ENCODE results near the gene ACTN3. TPM values are rescaled to one million over a fixed set of nuclear protein-coding genes. Genes with fewer than 3 reads are reported as not detected.

ACTN3 gene
- total RNA-seq: under 0.01 and 0.18 TPM in 2 replicates

GRCh38 chr11:66546368-66546965 is at the start of gene ACTN3:
Gene ACTN3 (plus strand): TSS chr11:66546903. CDS start chr11:66546938, 35 bp downstream.

GRCh38 chr11:66510271-66510989 is 36.3 kb upstream of the ACTN3 start, which contains the start of gene BBS1:
Gene BBS1 (plus strand): TSS chr11:66510635. CDS start chr11:66510660, 25 bp downstream.

GRCh38 chr11:66545701-66546367 is 869 bp upstream of the ACTN3 start, which contains the start of gene ZDHHC24:
Gene ZDHHC24 (minus strand): TSS chr11:66546048. CDS start chr11:66546003, 45 bp downstream.

GRCh38 chr11:66568124-66568916 is 21.6 kb downstream of the ACTN3 start, which contains the start of gene CTSF:
Gene CTSF (minus strand): TSS chr11:66568606. CDS start chr11:66568486, 120 bp downstream.

GRCh38 chr11:66592457-66593302 is 46.0 kb downstream of the ACTN3 start, which contains the start of the genes CCDC87 and CCS:
Gene CCDC87 (minus strand): TSS chr11:66593063. CDS start chr11:66593015, 48 bp downstream.
Gene CCS (plus strand): TSS chr11:66593185. CDS start chr11:66593262, 77 bp downstream.

Other genes with a start within 250 kb of the ACTN3 start
- 93.4 and 98.0 TPM in 2 replicates for gene CD248, start 229.9 kb upstream of the ACTN3 start, total RNA-seq
- gene RIN1, start 210.5 kb upstream of the ACTN3 start, total RNA-seq: 58.8 and 68.3 TPM in 2 replicates
- 64.0 and 74.1 TPM in 2 replicates for gene BRMS1, start 201.8 kb upstream of the ACTN3 start, total RNA-seq
- gene B4GAT1, start 199.3 kb upstream of the ACTN3 start, total RNA-seq: 45.0 and 50.2 TPM in 2 replicates
- gene SLC29A2, start 175.1 kb upstream of the ACTN3 start, total RNA-seq: 0.71 and 1.2 TPM in 2 replicates
- gene NPAS4, start 125.9 kb upstream of the ACTN3 start, total RNA-seq: not detected in 2 replicates
- gene MRPL11, start 108.1 kb upstream of the ACTN3 start, total RNA-seq: 63.1 and 66.9 TPM in 2 replicates
- 5.3 and 6.3 TPM in 2 replicates for gene PELI3, start 80.0 kb upstream of the ACTN3 start, total RNA-seq
- 60.1 and 79.0 TPM in 2 replicates for gene DPP3, start 66.5 kb upstream of the ACTN3 start, total RNA-seq
- 30.8 and 39.8 TPM in 2 replicates for gene BBS1, start 36.3 kb upstream of the ACTN3 start, total RNA-seq
- 23.9 and 28.5 TPM in 2 replicates for gene ZDHHC24, start 855 bp upstream of the ACTN3 start, total RNA-seq
- gene CTSF, start 21.7 kb downstream of the ACTN3 start, total RNA-seq: 9.5 and 14.5 TPM in 2 replicates
- under 0.01 and 0.35 TPM in 2 replicates for gene CCDC87, start 46.2 kb downstream of the ACTN3 start, total RNA-seq
- gene CCS, start 46.3 kb downstream of the ACTN3 start, total RNA-seq: 32.4 and 40.1 TPM in 2 replicates
- 34.2 and 34.9 TPM in 2 replicates for gene RBM14, start 69.7 kb downstream of the ACTN3 start, total RNA-seq
- gene RBM4, start 91.8 kb downstream of the ACTN3 start, total RNA-seq: 96.6 and 136 TPM in 2 replicates
- 21.0 and 22.3 TPM in 2 replicates for gene RBM4B, start 131.0 kb downstream of the ACTN3 start, total RNA-seq
- gene SPTBN2, start 182.3 kb downstream of the ACTN3 start, total RNA-seq: 0.18 and 0.29 TPM in 2 replicates

All from myometrial cell (primary cell).